IMR-90 (cell line): Measurements from ENCODE around the gene PAX5. TPM values are rescaled to one million over a fixed set of nuclear protein-coding genes. Genes with fewer than 3 reads are reported as not detected.
A peak's percentile ranks its signal among the peaks of the same experiment; 100 is the strongest.

Experiments
- ATAC-seq: fragments of 200-7000 bp; cut with Tn5 transposase; 2 replicates; pipeline ENCODE4 v1.9.1; 2020; ENCODE audit warnings: low read depth, mild to moderate bottlenecking, moderate library complexity
- BruUV-seq: library from RNA; stranded (reverse); fragments of 400-500 nt; replicated peaks from 2 replicates; lab custom pipeline; 2021; lab: Mats Ljungman, UMichigan
- CTCF ChIA-PET: fragments of 300-600 bp; formaldehyde crosslinking; extraction: SDS; loops from one replicate; lab custom pipeline; 2021; ENCODE audit warnings: antibody characterized with exemption; lab: Yijun Ruan, JAX
- POLR2A ChIA-PET: fragments of 300-600 bp; sonication (Branson Sonifier 250); formaldehyde crosslinking; loops from one replicate; lab custom pipeline; 2022; ENCODE audit warnings: antibody characterized with exemption; ENCODE audit not compliant: unreplicated experiment; lab: Charles Lee
- DNase-seq: peaks from one replicate; pipeline ENCODE4 v3.0.0; 2013
- H2AFZ ChIP-seq: replicated peaks from 2 replicates; pipeline ENCODE3; 2013; ENCODE audit warnings: low read length, mild to moderate bottlenecking; ENCODE audit not compliant: poor library complexity
- H2AK5ac ChIP-seq: 2 replicates; pipeline ENCODE4 v1.6.1; 2013; ENCODE audit warnings: low read depth, low read length, inconsistent platforms
- H2AK9ac ChIP-seq: replicated peaks from 2 replicates; pipeline ENCODE3; 2013; ENCODE audit warnings: mild to moderate bottlenecking, low read depth, low read length, moderate library complexity; ENCODE audit not compliant: poor library complexity
- H2BK120ac ChIP-seq: 2 replicates; pipeline ENCODE4 v1.6.1; 2013; ENCODE audit warnings: low read depth, low read length, inconsistent platforms
- H2BK15ac ChIP-seq: 3 replicates; pipeline ENCODE4 v1.6.1; 2013; ENCODE audit warnings: low read depth, low read length, inconsistent platforms
- H2BK20ac ChIP-seq: 2 replicates; pipeline ENCODE4 v1.6.1; 2013; ENCODE audit warnings: low read depth, mild to moderate bottlenecking, inconsistent platforms, low read length, moderate library complexity
- H2BK5ac ChIP-seq: 2 replicates; pipeline ENCODE4 v1.6.1; 2013; ENCODE audit warnings: mild to moderate bottlenecking, low read depth, low read length, inconsistent platforms; ENCODE audit not compliant: poor library complexity, severe bottlenecking
- H3K14ac ChIP-seq: replicated peaks from 2 replicates; pipeline ENCODE4 v1.6.1; 2013; ENCODE audit warnings: low read depth, low read length, inconsistent platforms
- H3K18ac ChIP-seq: 2 replicates; pipeline ENCODE4 v1.6.1; 2013; ENCODE audit warnings: low read depth, low read length, control low read depth
- H3K23ac ChIP-seq: 2 replicates; pipeline ENCODE4 v1.6.1; 2013; ENCODE audit warnings: low read depth, low read length, inconsistent platforms
- H3K27ac ChIP-seq: 2 replicates; pipeline ENCODE4 v1.5.1; 2013; ENCODE audit warnings: mild to moderate bottlenecking, control low read depth, low read length; ENCODE audit not compliant: insufficient read depth
- H3K27me3 ChIP-seq: 2 replicates; pipeline ENCODE4 v1.6.1; 2013; ENCODE audit warnings: low read length; ENCODE audit not compliant: control insufficient read depth, insufficient read depth
- H3K36me3 ChIP-seq: 2 replicates; pipeline ENCODE4 v1.6.1; 2013; ENCODE audit warnings: low read length, mixed read lengths; ENCODE audit not compliant: control insufficient read depth, insufficient read depth
- H3K4ac ChIP-seq: 2 replicates; pipeline ENCODE4 v1.6.1; 2013; ENCODE audit warnings: low read depth, low read length, inconsistent platforms
- H3K4me1 ChIP-seq: 2 replicates; pipeline ENCODE4 v1.6.1; 2013; ENCODE audit warnings: low read length, mixed read lengths; ENCODE audit not compliant: control insufficient read depth, insufficient read depth
- H3K4me2 ChIP-seq: 2 replicates; pipeline ENCODE4 v1.6.1; 2013; ENCODE audit warnings: low read depth, mild to moderate bottlenecking, control low read depth, low read length, moderate library complexity
- H3K4me3 ChIP-seq: 2 replicates; pipeline ENCODE4 v1.5.1; 2013; ENCODE audit warnings: low read depth, mild to moderate bottlenecking, control low read depth, low read length, moderate library complexity; ENCODE audit not compliant: insufficient read depth
- H3K56ac ChIP-seq: 2 replicates; pipeline ENCODE4 v1.6.1; 2013; ENCODE audit warnings: low read length, inconsistent platforms; ENCODE audit not compliant: insufficient read depth; ENCODE audit errors: extremely low read depth
- H3K79me1 ChIP-seq, 2 experiments: 2 replicates each; pipeline ENCODE4 v1.6.1; 2013; ENCODE audit warnings: low read length in 2 of 2, inconsistent platforms in 1 of 2, low read depth in 1 of 2
- H3K9ac ChIP-seq: 2 replicates; pipeline ENCODE4 v1.6.1; 2013; ENCODE audit warnings: low read depth, low read length, control low read depth
- H3K9me1 ChIP-seq: 2 replicates; pipeline ENCODE4 v1.6.1; 2013; ENCODE audit warnings: low read length, inconsistent platforms; ENCODE audit not compliant: insufficient read depth
- H3K9me3 ChIP-seq: 2 replicates; pipeline ENCODE4 v1.6.1; 2013; ENCODE audit warnings: low read length; ENCODE audit not compliant: control insufficient read depth, insufficient read depth
- H4K20me1 ChIP-seq: 2 replicates; pipeline ENCODE4 v1.6.1; 2013; ENCODE audit warnings: low read length, inconsistent platforms; ENCODE audit not compliant: insufficient read depth
- H4K5ac ChIP-seq: 2 replicates; pipeline ENCODE4 v1.6.1; 2013; ENCODE audit warnings: mild to moderate bottlenecking, low read depth, low read length, control low read depth
- H4K8ac ChIP-seq, 2 experiments: 2 replicates each; pipeline ENCODE4 v1.6.1; 2013; ENCODE audit warnings: low read depth in 2 of 2, low read length in 2 of 2, control low read depth in 1 of 2, inconsistent platforms in 1 of 2
- H4K91ac ChIP-seq: 2 replicates; pipeline ENCODE4 v1.6.1; 2013; ENCODE audit warnings: low read depth, low read length, inconsistent platforms; ENCODE audit not compliant: insufficient read depth
- BHLHE40 ChIP-seq: fragments of 150-350 bp; IDR thresholded peaks from 2 replicates; pipeline ENCODE4 v1.6.1; 2016; ENCODE audit warnings: mild to moderate bottlenecking, low read depth, low read length
- RAD21 ChIP-seq: IDR thresholded peaks from 2 replicates; pipeline ENCODE4 v1.6.1; 2012; ENCODE audit warnings: low read length, improper control_type of control experiment
- WGBS, 2 experiments: methylation state at CpG; one replicate each; pipeline versions ENCODE4 v1.1.5 to v1.1.7; 2013; ENCODE audit warnings: missing lambda C conversion rate in 2 of 2; ENCODE audit not compliant: insufficient read length in 1 of 2; ENCODE audit errors: extremely low coverage in 2 of 2; 5-methylcytosine and 5-hydroxymethylcytosine counted together
- dilution Hi-C: fragments of 300-500 bp; cut with HindIII; formaldehyde crosslinking; loops from one replicate; pipeline ENCODE4 v1.14.3; 2018; ENCODE audit warnings: low sequenced_read_pairs; ENCODE audit not compliant: unreplicated experiment
- in situ Hi-C: fragments of 300-500 bp; cut with MboI; formaldehyde crosslinking; loops from 3 replicates; pipeline ENCODE4 v1.14.3; 2019; ENCODE audit warnings: low sequenced_read_pairs, inconsistent platforms, mixed read lengths
- intact Hi-C: fragments of 100-400 bp; cut with micrococcal nuclease; formaldehyde crosslinking; loops from 2 replicates; pipeline ENCODE4 v1.10.0; 2022
- polyA plus RNA-seq, 3 experiments: library from polyadenylated mRNA; depleted of rRNA; stranded (reverse); fragments of >200 nt; gene quantifications; 2 replicates each; pipeline ENCODE4 v1.2.3, GENCODE V29; 2012; ENCODE audit warnings: low replicate concordance in 1 of 3
- total RNA-seq: library from RNA; depleted of rRNA; stranded (reverse); fragments of >200 nt; gene quantifications from 2 replicates; pipeline ENCODE4 v1.2.3, GENCODE V29; 2012
- TF ChIP-seq, protein P1 (sequence below): conservative IDR thresholded peaks from 2 replicates; pipeline ENCODE4 v1.5.1; 2012; ENCODE audit warnings: mild to moderate bottlenecking, low read depth, low read length, improper control_type of control experiment

PAX5 gene
- total and polyA plus RNA-seq, 2 of the 4 experiments (the other 2 are of a cell fraction): not detected

DNA sequence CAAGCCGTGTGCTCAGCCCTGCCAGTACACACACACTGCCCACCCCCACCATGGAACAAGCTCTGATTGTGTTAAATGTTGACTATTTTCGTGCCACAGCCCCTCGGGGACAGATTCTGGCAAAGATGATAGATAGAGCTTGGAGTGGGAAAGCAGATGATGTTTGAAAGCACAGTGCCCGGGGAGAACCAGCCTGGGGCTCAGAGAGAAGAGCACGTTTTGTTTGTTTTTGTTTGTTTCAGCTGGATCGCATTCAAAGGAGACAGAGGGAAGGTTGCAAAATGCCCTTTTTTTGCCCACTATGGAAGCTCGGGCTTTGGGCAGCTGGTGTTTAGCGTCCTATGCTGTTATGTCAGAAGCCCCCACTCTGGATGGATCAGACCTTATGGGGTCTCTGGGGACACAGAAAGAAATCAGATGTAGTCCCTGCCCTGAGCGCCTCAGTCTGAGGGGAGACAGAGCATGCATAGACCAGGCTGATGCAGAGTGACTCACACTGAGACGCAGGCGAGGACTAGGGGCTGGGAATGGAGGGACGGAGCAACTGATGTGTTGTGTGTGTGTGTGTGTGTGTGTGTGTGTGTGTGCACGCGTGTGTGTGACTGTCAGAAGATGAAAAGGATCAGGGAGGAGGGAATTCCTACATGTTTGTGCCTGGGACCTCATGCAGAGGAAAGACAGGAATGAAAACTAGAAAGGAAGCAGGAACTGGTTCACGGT is 231.7 kb downstream of the PAX5 start:
- no peaks in the 10 kb centered on the region for H3K4me1 ChIP-seq
- H3K27ac ChIP-seq: no peak overlapping the region
- in situ Hi-C loops (no loop called here), dilution Hi-C loops (no loop called here), intact Hi-C loops (no loop called here)
- H3K9me3 ChIP-seq: no peaks in the 10 kb centered on the region
- H2BK20ac ChIP-seq: no peak overlapping the region
- no peak overlapping the region for H4K8ac ChIP-seq
- peaks cover 24% of the 10 kb centered on the region for H3K27me3 ChIP-seq
- H3K56ac ChIP-seq: no peak overlapping the region
- H3K36me3 ChIP-seq: no peaks in the 10 kb centered on the region
- peak overlapping the region; percentile 49 for H2AFZ ChIP-seq
- no peak overlapping the region for H2AK9ac ChIP-seq
- no peak overlapping the region for H2BK120ac ChIP-seq
- no peak overlapping the region for H4K91ac ChIP-seq
- TF ChIP-seq RAD21 (no peak), BHLHE40 (peak; percentile 74)
- TF ChIP-seq, protein P1, sequence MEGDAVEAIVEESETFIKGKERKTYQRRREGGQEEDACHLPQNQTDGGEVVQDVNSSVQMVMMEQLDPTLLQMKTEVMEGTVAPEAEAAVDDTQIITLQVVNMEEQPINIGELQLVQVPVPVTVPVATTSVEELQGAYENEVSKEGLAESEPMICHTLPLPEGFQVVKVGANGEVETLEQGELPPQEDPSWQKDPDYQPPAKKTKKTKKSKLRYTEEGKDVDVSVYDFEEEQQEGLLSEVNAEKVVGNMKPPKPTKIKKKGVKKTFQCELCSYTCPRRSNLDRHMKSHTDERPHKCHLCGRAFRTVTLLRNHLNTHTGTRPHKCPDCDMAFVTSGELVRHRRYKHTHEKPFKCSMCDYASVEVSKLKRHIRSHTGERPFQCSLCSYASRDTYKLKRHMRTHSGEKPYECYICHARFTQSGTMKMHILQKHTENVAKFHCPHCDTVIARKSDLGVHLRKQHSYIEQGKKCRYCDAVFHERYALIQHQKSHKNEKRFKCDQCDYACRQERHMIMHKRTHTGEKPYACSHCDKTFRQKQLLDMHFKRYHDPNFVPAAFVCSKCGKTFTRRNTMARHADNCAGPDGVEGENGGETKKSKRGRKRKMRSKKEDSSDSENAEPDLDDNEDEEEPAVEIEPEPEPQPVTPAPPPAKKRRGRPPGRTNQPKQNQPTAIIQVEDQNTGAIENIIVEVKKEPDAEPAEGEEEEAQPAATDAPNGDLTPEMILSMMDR: no peak
- H3K14ac ChIP-seq: no peak overlapping the region
- CTCF ChIA-PET: no interaction called here
- POLR2A ChIA-PET: no interaction called here
- H3K9ac ChIP-seq: no peak overlapping the region
- no peak overlapping the region for H3K4me3 ChIP-seq
- no peaks in the 10 kb centered on the region for H3K79me1 ChIP-seq
- no peak overlapping the region for H3K23ac ChIP-seq
- DNase-seq (peak; percentile 66), ATAC-seq (peak; percentile 94)
- no peak overlapping the region for H2BK5ac ChIP-seq
- H2BK15ac ChIP-seq: no peak overlapping the region
- no peak overlapping the region for H2AK5ac ChIP-seq
- H4K5ac ChIP-seq: no peak overlapping the region
- no peak overlapping the region for H3K4ac ChIP-seq
- BruUV-seq: no TSS peak
- H4K20me1 ChIP-seq: no peaks in the 10 kb centered on the region
- no peaks in the 10 kb centered on the region for H3K9me1 ChIP-seq
- 14% methylated on average over 9 of the region's 15 CpGs; no CpG with 5 or more reads in 1 of the 2 experiments for WGBS, 2 experiments
- no peak overlapping the region for H3K18ac ChIP-seq
- peak overlapping the region; percentile 57; the same call in 1 of the 2 replicates for H3K4me2 ChIP-seq
